ENCODE measurements around the gene SESTD1. TPM values are rescaled to one million over a fixed set of nuclear protein-coding genes. Genes with fewer than 3 reads are reported as not detected.

Gene SESTD1
- total RNA-seq, 1 donor from 2014 or later = 25.2 TPM

Other genes starting within 250 kb of the SESTD1 start
- gene CCDC141, start 214.7 kb downstream of the SESTD1 start, total RNA-seq = 0.20 and 0.87 TPM in 2 replicates